OCI-LY7 (cell line): ENCODE data around the gene ALOX5AP.

Source experiments
- CTCF ChIP-seq: fragments of 200-600 bp; sonication (generic); conservative IDR thresholded peaks from 2 replicates; pipeline ENCODE4 v1.5.1; 2014; ENCODE audit warnings: mild to moderate bottlenecking, antibody characterized with exemption, low read length, moderate library complexity, mixed read lengths
- EZH2phosphoT487 ChIP-seq: fragments of 200-600 bp; sonication (generic); IDR thresholded peaks from 2 replicates; pipeline ENCODE4 v1.6.1; 2018; ENCODE audit warnings: low read depth, borderline replicate concordance, mild to moderate bottlenecking, mixed run types, antibody characterized with exemption, low read length, moderate library complexity, mixed read lengths

- no peak for TF ChIP-seq CTCF
- TF ChIP-seq EZH2phosphoT487: no peak
These were observed 47.7 kb upstream of the ALOX5AP start for GRCh38 chr13:30687601-30688000.
